GM12864 (cell line): ENCODE results near the gene PCSK1N.

Source experiments
- DNase-seq: peaks from one replicate; pipeline ENCODE4 v3.0.0-alpha.2; 2011; ENCODE audit warnings: low read depth
- H3K4me3 ChIP-seq: 2 replicates; pipeline ENCODE4 v1.5.1; 2011; ENCODE audit warnings: mild to moderate bottlenecking, low read depth, low read length, control low read depth
- CTCF ChIP-seq: IDR thresholded peaks from 2 replicates; pipeline ENCODE4 v1.5.1; 2011; ENCODE audit warnings: low read depth, mild to moderate bottlenecking, moderate library complexity, low read length, control low read depth, inconsistent platforms; ENCODE audit errors: missing control alignments

The PCSK1N gene

GRCh38 chrX:48782795-48783194, 52.6 kb downstream of the PCSK1N start:
- DNase-seq: no peak

GRCh38 chrX:48782216-48782615, 53.2 kb downstream of the PCSK1N start:
- TF ChIP-seq CTCF: no peak
- DNase-seq: no peak
- no peak overlapping the region for H3K4me3 ChIP-seq

More at GRCh38 chrX:48782795-48783194, 52.6 kb downstream of the PCSK1N start:
- TF ChIP-seq CTCF: no peak
- no peak overlapping the region for H3K4me3 ChIP-seq

GRCh38 chrX:48781705-48782104, 53.7 kb downstream of the PCSK1N start:
- no peak for DNase-seq
- TF ChIP-seq CTCF: no peak
- no peak overlapping the region for H3K4me3 ChIP-seq
